ENCODE measurements around the gene JPH4. TPM values are rescaled to one million over a fixed set of nuclear protein-coding genes. Genes with fewer than 3 reads are reported as not detected.

The JPH4 gene
- total and polyA plus RNA-seq, 2 donors (not counting 1 experiment from before 2014, with no cell fraction given), result not detected

DNA sequence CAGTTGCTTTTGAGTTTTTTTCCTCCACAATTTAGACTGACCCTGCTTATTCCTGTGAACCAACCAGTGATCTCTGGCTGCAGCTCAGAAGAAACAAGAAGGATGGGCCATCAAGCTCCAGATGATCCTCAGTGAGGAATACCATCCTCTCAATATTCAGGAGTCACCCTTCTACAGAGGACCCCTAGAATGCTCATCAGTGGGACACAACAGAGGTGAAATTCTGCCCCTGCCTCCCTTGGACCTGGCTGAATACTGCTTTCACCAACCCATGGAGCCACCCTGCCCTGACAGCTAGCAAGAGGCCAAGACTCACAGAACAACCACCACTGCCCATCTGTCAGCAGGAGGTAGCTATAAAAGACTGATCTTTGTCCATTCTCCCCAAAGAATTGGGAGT, 48.4 kb upstream of the JPH4 start:
- no peak overlapping the region for H2AFZ ChIP-seq (ENCODE audit: insufficient read depth, low read depth, low read length, poor library complexity, severe bottlenecking)
- Mint-ChIP-seq H3K9me3 (ENCODE audit: insufficient read depth) (peaks cover 12% of the 10 kb centered on the region), H3K27ac (no peak overlapping the region), H3K4me3 (no peak overlapping the region), H3K4me1 (peaks cover under 1% of the 10 kb centered on the region), H3K27me3 (peaks cover 47% of the 10 kb centered on the region)
- no peak for DNase-seq
- H3K79me2 ChIP-seq (ENCODE audit: control insufficient read depth, insufficient read depth, low read length), result no peaks in the 10 kb centered on the region
- H3K4me2 ChIP-seq (replicated peaks; ENCODE audit: low read depth, low read length, poor library complexity, severe bottlenecking), result no peak overlapping the region
- peaks cover 0 to 9% (median 5%) of the 10 kb centered on the region in 3 donors for H3K9me3 ChIP-seq (ENCODE audit: control extremely low read depth in 1 of 3, control insufficient read depth in 2 of 3, insufficient read depth in 1 of 3, low read length in 2 of 3)
- H3K4me3 ChIP-seq (ENCODE audit: control extremely low read depth in 1 of 5, extremely low read depth in 1 of 5, insufficient read depth in 1 of 5, low read depth in 2 of 5, low read length in 4 of 5), result no peak overlapping the region
- H4K20me1 ChIP-seq (ENCODE audit: control insufficient read depth, insufficient read depth, low read length, poor library complexity, severe bottlenecking), result no peaks in the 10 kb centered on the region
- H3K27ac ChIP-seq (ENCODE audit: low read length in 2 of 2), result no peak overlapping the region
- peaks cover 0 to 16% (median 2%) of the 10 kb centered on the region in 4 experiments for H3K27me3 ChIP-seq (replicated peaks in 1 of 4; ENCODE audit: control extremely low read depth in 1 of 4, control insufficient read depth in 3 of 4, insufficient read depth in 4 of 4, low read length in 3 of 4)
- ChIA-PET POLR2A (no interaction called here), CTCF (no interaction called here)
- intact Hi-C loops (cut with micrococcal nuclease), result no loop called here
- no peaks in the 10 kb centered on the region for H3K36me3 ChIP-seq (replicated peaks in 1 of 2; ENCODE audit: control extremely low read depth in 1 of 2, control insufficient read depth in 1 of 2, extremely low read depth in 1 of 2, insufficient read depth in 2 of 2, low read length in 1 of 2)
- TF ChIP-seq, protein P1, sequence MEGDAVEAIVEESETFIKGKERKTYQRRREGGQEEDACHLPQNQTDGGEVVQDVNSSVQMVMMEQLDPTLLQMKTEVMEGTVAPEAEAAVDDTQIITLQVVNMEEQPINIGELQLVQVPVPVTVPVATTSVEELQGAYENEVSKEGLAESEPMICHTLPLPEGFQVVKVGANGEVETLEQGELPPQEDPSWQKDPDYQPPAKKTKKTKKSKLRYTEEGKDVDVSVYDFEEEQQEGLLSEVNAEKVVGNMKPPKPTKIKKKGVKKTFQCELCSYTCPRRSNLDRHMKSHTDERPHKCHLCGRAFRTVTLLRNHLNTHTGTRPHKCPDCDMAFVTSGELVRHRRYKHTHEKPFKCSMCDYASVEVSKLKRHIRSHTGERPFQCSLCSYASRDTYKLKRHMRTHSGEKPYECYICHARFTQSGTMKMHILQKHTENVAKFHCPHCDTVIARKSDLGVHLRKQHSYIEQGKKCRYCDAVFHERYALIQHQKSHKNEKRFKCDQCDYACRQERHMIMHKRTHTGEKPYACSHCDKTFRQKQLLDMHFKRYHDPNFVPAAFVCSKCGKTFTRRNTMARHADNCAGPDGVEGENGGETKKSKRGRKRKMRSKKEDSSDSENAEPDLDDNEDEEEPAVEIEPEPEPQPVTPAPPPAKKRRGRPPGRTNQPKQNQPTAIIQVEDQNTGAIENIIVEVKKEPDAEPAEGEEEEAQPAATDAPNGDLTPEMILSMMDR (IDR thresholded peaks at IDR 0.05), result no peak
- TF ChIP-seq EZH2 (IDR thresholded peaks at IDR 0.05; ENCODE audit: borderline replicate concordance, insufficient read depth, low read depth, low read length, poor library complexity, severe bottlenecking), result no peak
- peaks cover 0 to 3% of the 10 kb centered on the region in 2 donors for H3K4me1 ChIP-seq (ENCODE audit: control insufficient read depth in 2 of 2, insufficient read depth in 2 of 2, low read length in 2 of 2)
- no peak for ATAC-seq (ENCODE audit: low read depth)
- H3K9ac ChIP-seq (ENCODE audit: low read length), result no peak overlapping the region

DNA sequence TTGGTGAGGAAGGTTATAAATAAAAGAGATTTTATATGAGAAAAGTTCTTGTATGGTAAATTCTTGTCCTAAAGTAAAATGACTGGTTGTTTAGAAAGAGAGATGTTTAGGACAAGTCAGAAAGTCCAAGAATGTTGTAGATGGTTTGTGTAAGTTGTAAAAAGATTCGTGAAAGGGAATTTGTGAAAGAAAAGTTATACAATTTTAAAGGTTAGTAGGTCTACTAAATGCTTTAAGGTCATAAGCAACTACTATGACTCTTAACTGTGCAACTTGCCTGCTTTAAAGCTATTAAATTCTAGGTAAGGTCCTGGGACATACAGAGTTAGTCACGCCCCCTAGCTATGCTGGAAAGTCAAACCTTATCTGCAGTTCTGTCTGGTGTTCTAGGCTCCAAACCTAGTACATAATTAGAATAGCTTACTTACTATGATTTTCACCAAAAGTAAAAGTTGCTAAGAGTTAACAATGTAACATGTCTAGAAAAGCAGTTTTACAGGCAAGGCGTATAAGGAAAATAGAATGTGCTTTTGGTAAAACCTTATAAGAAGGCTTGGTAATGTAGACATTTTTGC, 46.3 kb upstream of the JPH4 start:
- H3K27ac Mint-ChIP-seq, result no peak overlapping the region
- Histone ChIP-seq H2AFZ (ENCODE audit: insufficient read depth, low read depth, low read length, poor library complexity, severe bottlenecking) (no peak overlapping the region), H3K27me3 (replicated peaks in 1 of 4; ENCODE audit: control extremely low read depth in 1 of 4, control insufficient read depth in 3 of 4, insufficient read depth in 4 of 4, low read length in 3 of 4) (peaks cover 0 to 12% (median 2%) of the 10 kb centered on the region in 4 experiments), H3K79me2 (ENCODE audit: control insufficient read depth, insufficient read depth, low read length) (no peaks in the 10 kb centered on the region), H3K4me2 (replicated peaks; ENCODE audit: low read depth, low read length, poor library complexity, severe bottlenecking) (no peak overlapping the region), H3K36me3 (replicated peaks in 1 of 2; ENCODE audit: control extremely low read depth in 1 of 2, control insufficient read depth in 1 of 2, extremely low read depth in 1 of 2, insufficient read depth in 2 of 2, low read length in 1 of 2) (no peaks in the 10 kb centered on the region), H3K4me1 (ENCODE audit: control insufficient read depth in 2 of 2, insufficient read depth in 2 of 2, low read length in 2 of 2) (no peaks in the 10 kb centered on the region), H3K9ac (ENCODE audit: low read length) (no peak overlapping the region), H3K4me3 (ENCODE audit: control extremely low read depth in 1 of 5, extremely low read depth in 1 of 5, insufficient read depth in 1 of 5, low read depth in 2 of 5, low read length in 4 of 5) (no peak overlapping the region), H4K20me1 (ENCODE audit: control insufficient read depth, insufficient read depth, low read length, poor library complexity, severe bottlenecking) (no peaks in the 10 kb centered on the region), H3K9me3 (ENCODE audit: control extremely low read depth in 1 of 3, control insufficient read depth in 2 of 3, insufficient read depth in 1 of 3, low read length in 2 of 3) (peaks cover 0 to 9% (median 5%) of the 10 kb centered on the region in 3 donors), H3K27ac (ENCODE audit: low read length in 2 of 2) (no peak overlapping the region)
- DNase-seq (no peak), ATAC-seq (ENCODE audit: low read depth) (no peak)
- intact Hi-C loops (cut with micrococcal nuclease), result no loop called here
- no peak for TF ChIP-seq EZH2 (IDR thresholded peaks at IDR 0.05; ENCODE audit: borderline replicate concordance, insufficient read depth, low read depth, low read length, poor library complexity, severe bottlenecking)
- TF ChIP-seq, protein P1 (IDR thresholded peaks at IDR 0.05), result no peak
- 100% methylated on average over 2 of the region's 3 CpGs for WGBS (ENCODE audit: insufficient coverage)
- ChIA-PET CTCF (no interaction called here), POLR2A (no interaction called here)
- peaks cover 12% of the 10 kb centered on the region for H3K9me3 Mint-ChIP-seq (ENCODE audit: insufficient read depth)
- H3K4me3 Mint-ChIP-seq, result no peak overlapping the region
- peaks cover 38% of the 10 kb centered on the region for H3K27me3 Mint-ChIP-seq
- H3K4me1 Mint-ChIP-seq, result no peaks in the 10 kb centered on the region
